AG09319 (cell line): ENCODE measurements around the gene PFKFB2.

Experiments used
- DNase-seq: peaks from one replicate; pipeline ENCODE4 v3.0.0-alpha.2; 2010; ENCODE audit warnings: low read depth; ENCODE audit errors: extremely low read depth
- CTCF ChIP-seq: IDR thresholded peaks from 2 replicates; pipeline ENCODE4 v1.5.1; 2011; ENCODE audit warnings: low read depth, mild to moderate bottlenecking, inconsistent platforms, low read length, moderate library complexity

Gene PFKFB2

GRCh38 chr1:207052911-207053769, at the start of gene PFKFB2:
Gene PFKFB2, plus strand, starts transcription at chr1:207053275. Its CDS starts 1,443 bp downstream, at chr1:207054718.
- peak; percentile 67 for DNase-seq
- peak; percentile 0; the same call in 1 of the 2 replicates for TF ChIP-seq CTCF

- TF ChIP-seq CTCF: peak; percentile 74
- no peak for DNase-seq
Observed at GRCh38 chr1:207004931-207005830, 47.9 kb upstream of the PFKFB2 start.

GRCh38 chr1:207006083-207006482, 47.0 kb upstream of the PFKFB2 start:
- TF ChIP-seq CTCF: no peak
- no peak for DNase-seq

- DNase-seq: no peak
- no peak for TF ChIP-seq CTCF
Observed at GRCh38 chr1:207006914-207007313, 46.2 kb upstream of the PFKFB2 start.

GRCh38 chr1:207007352-207008033, 45.6 kb upstream of the PFKFB2 start:
- DNase-seq: peak; percentile 60
- no peak for TF ChIP-seq CTCF

GRCh38 chr1:207009182-207009850, 43.8 kb upstream of the PFKFB2 start:
- TF ChIP-seq CTCF: no peak
- DNase-seq: no peak
